Fibroblast of skin of right biceps (primary cell): ENCODE data around the gene DNAJA3.

ENCODE experiments used
- DNase-seq: peaks from one replicate; pipeline ENCODE4 v3.0.0-alpha.2; 2013

DNAJA3 gene

DNA sequence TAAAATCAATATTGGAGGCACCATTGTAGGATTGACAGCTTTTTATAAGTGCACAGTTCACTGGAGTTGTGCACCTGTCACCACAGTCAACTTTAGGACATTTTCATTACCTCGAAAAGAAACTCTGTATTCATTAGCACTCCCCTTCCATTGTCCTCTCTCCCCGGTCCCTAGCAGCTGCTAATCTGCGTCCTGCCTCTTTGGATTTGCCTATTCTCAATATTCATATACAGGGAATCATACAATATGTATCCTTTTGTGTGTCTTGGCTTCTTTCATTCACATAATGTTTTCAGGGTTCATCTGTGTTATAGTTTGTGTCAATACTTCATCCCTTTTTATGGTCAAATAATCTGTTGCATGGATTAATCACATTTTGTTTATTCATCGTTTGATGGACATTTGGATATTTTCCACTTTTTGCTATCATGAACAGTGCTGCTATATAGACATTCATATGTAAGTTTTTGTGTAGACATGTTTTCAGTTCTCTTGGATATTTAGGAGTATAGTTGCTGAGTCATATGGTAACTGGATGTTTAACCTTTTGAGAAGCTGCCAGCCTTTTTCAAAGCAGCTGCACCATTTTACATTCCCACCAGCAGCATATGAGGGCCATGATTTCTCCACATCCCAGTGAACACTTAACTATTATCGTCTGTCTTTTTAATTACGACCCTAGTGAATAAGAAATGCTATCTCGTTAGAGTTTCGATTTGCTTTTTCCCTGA is 9.8 kb downstream of the DNAJA3 start:
- DNase-seq, result no peak

GRCh38 chr16:4437366-4437765 is 11.7 kb downstream of the DNAJA3 start:
- DNase-seq, result no peak

- no peak for DNase-seq
Observed at GRCh38 chr16:4442371-4442770, 16.7 kb downstream of the DNAJA3 start.

- DNase-seq, result no peak
Observed at GRCh38 chr16:4443271-4443670, 17.6 kb downstream of the DNAJA3 start.

DNA sequence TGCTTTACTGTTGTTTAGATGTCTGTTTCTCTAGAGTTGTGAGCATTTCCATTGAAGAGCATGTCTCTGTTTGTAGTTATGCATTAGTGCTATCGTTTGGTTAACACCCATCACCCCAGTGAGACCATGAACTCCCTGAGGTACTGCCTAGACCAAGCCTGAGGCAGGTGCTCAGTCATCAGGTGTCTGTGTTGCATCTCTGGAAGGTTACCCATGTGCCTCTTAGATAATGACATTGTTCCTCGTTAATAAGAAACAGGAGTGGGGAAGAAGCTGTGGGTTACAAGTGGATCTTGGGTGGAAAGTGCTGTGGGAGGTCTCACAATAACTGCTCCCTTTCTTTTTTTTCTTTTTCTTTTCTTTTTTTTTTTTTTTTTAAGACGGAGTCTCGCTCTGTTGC is 18.3 kb downstream of the DNAJA3 start:
- DNase-seq, result no peak

DNA sequence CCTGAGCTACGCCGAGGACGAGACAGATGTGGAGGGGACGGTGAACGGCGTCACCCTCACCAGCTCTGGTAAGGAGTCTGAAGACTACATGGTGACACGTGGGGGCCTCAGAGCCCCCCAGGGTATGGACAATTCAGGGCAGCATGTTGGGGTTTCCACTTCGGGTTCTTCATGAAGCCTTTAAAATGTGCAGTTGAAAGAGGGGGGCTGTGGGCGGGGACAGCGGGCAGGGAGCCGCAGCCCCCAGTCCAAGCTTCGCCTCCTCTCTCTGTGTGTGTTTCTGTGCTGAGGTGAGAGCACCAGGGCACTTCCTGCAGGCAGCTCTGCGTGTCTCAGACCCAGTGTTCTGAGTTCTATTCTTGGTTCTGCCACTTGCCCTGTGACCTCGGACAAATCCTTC is 24.8 kb downstream of the DNAJA3 start:
- DNase-seq, result no peak

- no peak for DNase-seq
Observed at GRCh38 chr16:4450931-4451519, 25.4 kb downstream of the DNAJA3 start.

- no peak for DNase-seq
Observed at GRCh38 chr16:4452674-4453073, 27.0 kb downstream of the DNAJA3 start.

DNA sequence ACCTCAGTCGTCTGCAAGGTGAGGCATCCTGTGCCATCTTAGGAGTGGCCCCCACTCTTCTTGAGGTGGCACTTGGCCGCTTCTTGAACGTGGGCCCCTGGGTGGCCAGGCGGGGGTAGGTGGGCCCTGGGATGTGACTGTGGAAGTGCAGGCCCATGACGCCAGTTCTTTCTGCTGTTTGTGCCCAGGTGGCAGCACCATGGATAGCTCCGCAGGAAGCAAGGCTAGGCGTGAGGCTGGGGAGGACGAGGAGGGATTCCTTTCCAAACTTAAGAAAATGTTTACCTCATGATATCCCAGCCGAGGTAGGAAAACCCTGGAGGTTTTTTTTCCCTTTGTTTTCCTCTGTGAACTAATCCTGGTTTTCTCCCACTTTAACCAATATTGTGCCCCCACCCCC is 29.0 kb downstream of the DNAJA3 start:
- no peak for DNase-seq

DNA sequence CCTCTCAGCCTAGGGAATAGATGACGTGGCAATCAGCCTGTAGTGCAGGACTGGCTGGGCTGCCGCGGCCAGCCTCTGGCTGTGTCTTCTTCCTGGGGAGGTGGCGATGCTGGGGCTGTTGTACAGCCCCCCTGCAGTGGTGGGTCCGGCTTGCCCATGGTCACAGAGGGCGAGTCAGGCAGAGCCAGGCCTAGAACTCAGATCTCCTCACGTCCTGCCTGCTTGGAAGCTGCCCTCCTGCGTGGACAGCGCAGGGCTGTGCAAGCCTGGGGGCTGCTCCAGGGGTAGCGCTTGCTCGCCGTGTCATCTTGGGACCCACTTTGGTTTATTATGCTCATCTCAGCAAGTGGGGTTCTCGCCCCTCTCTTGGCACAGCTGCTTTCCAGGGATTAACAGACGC is 29.4 kb downstream of the DNAJA3 start:
- no peak for DNase-seq

DNA sequence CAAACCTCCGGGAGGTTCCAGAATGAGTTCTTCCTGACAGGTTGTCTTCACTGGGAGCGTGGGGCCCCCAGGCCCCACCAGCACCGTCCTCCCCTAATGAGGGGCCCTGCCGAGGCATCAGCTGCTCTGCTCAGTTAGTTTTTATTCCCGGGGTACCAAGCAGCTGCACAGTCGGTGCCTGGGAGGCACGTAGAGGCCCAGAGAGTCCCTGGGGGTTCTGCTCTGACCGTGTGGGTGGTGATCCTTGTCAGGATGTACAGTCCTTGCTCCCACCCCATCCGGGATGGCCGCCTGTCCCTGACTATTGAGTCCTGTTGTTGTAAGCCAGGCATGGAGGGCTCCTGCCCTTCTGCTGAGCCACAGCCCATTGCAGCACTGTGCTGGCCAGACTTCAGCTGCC is 30.3 kb downstream of the DNAJA3 start:
- DNase-seq, result no peak

DNA sequence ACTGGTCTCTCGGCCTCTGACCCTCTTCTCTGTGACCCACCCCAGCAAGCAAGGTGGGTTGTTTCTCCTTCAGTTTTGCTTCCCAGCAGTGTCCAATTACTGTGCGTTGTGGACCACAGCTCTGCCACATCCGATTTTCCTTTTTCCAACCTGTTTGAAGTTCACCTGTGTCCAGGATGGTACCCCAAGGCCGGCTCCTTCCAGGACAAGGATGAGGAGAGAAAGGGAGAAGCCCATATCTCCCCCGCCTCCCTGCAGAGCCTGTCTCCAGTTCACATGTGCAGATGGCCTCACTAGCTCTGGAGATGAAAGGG is 35.2 kb downstream of the DNAJA3 start:
- no peak for DNase-seq

- DNase-seq, result no peak
Observed at GRCh38 chr16:4461250-4462085, 35.8 kb downstream of the DNAJA3 start.

- DNase-seq, result no peak
Observed at GRCh38 chr16:4463522-4464163, 38.0 kb downstream of the DNAJA3 start.

DNA sequence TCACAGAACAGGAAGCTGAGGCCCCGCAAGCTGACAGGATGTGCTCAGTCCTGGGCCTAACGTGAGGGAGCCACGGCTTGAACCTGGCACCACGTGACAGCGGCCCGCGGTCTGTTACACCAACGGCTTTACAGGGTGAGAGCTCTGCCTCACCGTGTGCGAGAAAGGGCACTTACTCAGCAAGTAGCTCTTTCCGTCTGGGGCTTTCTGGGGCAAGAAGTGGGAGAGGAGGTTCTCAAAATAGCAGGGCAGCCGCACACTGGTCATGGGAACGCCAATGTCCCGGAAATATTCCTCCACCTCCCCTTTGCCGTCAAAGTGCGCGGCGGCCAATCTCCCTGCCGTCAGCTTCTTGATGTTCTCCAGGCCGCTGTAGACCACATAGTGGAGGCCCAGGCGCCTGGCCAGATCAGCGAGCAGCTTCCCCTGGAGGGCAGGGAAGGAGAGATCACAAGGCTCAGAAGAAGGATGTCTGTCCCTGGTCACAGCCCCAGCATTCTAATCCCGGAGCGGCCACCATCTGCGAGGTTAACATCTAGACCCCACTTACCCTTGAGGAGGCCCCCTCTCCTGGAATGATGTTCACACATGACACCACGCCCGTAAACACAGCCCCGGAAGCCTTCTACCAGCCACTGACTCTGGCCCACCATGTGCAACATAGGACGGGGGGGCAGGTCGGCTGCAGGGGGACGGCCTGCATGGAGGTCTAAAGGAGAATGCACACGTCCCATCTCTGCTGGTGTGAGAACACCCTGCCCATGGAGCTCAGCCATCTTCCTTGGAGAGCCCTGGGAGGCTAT is 40.5 kb downstream of the DNAJA3 start:
- DNase-seq, result no peak

GRCh38 chr16:4467916-4468315 is 42.2 kb downstream of the DNAJA3 start:
- no peak for DNase-seq

- DNase-seq, result no peak
Observed at GRCh38 chr16:4468972-4469371, 43.3 kb downstream of the DNAJA3 start.

DNA sequence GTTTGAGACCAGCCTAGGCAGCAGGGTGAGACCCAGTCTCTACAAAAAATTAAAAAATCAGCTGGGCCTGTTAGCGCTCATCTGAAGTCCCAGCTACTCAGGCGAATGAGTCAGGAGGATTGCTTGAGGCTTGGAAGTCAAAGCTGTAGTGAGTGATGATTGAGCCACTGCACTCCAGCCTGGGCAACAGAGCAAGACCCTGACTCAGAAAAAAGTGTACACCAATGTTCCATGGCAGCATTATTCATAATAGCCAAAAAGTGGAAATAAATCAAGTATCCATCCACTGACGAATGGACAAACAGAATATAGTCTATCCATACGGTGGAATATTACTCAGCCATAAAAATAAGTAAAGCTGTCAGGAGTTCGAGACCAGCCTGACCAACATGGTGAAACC is 46.2 kb downstream of the DNAJA3 start:
- no peak for DNase-seq

GRCh38 chr16:4472880-4473279 is 47.2 kb downstream of the DNAJA3 start:
- DNase-seq, result no peak

DNA sequence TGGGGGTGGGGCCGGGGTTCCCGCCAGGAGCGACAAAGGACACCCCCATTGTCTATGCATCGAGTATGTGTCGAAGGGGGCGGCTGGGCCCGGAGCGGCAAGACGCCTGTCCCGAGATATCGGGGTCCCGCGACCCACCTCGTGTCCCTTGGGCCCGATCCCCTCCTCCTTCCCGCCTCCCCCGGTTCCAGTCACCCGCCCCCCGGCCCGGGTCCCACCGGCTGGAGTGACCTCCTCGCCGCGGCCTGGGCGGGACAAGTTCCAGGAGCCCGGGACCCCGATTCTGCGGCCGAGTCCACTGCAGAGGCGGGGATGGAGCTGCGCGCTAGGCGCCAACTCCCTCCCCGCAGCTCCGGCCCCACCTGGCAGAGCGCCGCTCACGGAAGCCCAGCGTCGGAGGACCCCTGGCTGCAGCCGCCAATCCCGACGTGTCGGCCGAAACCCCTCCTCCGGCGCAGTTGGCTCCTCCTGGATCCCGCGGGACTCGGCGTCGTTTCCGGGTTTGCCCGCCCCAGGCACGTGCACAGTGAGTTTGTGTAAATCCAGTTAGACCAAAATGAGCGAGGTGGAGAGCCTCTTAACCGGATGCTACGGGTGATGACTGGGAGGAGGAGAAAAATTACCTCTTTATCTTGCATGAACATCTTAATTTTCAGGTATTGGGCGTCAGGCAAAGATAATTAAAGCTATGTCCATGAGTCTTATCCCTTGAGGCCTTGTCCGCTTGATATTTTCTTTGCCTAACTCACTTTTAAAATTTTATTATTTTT is 48.7 kb downstream of the DNAJA3 start, which contains the start of gene NMRAL1:
Gene NMRAL1, minus strand, starts transcription at position 434 of the 770 bp plus-strand sequence. CDS start 493 bp downstream, outside the sequence.
- peak; percentile 94 for DNase-seq

DNA sequence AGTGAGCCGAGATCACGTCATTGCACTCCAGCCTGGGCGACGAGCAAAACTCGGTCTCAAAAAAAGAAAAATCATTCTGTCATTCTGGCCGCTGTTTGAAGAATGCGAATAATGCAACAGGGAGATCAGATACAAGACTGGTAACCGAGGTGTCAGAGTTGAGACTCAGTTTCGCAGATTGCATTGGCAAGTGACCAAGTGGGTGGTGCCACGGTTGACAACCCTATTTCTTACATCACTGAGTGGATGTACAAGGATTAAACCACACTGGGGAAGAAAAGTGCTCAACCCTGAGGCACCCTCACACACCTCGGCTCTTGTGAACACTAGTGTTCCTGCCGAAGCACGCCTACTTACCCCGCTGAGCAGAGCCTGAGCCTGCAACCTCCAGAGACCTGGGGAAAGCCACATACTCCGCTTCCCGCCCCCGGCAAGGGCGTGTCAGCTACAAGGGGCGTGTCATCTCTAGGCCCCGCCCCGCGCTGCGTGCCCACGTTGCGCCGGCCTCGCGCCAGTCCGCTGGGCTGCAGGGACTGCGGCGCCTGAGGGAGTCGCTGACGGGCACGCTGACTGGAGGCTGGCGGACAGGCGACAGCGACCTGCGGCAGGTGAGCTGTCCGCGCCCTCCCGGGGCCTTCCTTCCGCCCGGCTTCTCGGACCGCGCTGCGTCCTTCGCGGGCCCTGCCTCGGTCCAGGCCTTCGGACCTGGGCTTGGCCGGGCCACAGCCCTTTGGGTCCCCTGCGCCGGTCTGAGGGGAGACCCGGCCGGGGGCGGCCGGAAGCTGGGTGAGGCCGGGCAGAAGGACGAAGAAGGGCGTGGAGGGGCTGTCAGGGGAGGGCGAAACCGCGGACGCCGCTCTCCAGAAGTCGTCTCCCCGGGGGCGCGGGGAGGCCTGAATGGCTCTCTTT is 50.5 kb downstream of the DNAJA3 start, which contains the start of gene HMOX2:
Gene HMOX2, plus strand, starts transcription at position 519 of the 909 bp plus-strand sequence. CDS start 29,127 bp downstream, outside the sequence.
- peak; percentile 92 for DNase-seq
